MCF 10A (cell line): Measurements from ENCODE around the gene CYP17A1. TPM values are rescaled to one million over a fixed set of nuclear protein-coding genes. Genes with fewer than 3 reads are reported as not detected.

Experiments
- BruUV-seq: library from RNA; stranded (reverse); fragments of 400-500 nt; replicated peaks from 2 replicates; lab custom pipeline; 2021; lab: Mats Ljungman, UMichigan
- CTCF ChIA-PET: fragments of 300-600 bp; sonication (Branson Sonifier 250); formaldehyde crosslinking; extraction: SDS; loops from one replicate; lab custom pipeline; 2021; ENCODE audit warnings: antibody characterized with exemption, inconsistent platforms; lab: Yijun Ruan, JAX
- POLR2A ChIA-PET: fragments of 300-600, 350-650 bp; sonication (Branson Sonifier 250); formaldehyde crosslinking; extraction: SDS; loops from one replicate; lab custom pipeline; 2020; ENCODE audit warnings: antibody characterized with exemption, inconsistent platforms; lab: Yijun Ruan, JAX
- DNase-seq: peaks from one replicate; pipeline ENCODE4 v3.0.0-alpha.2; 2018; ENCODE audit not compliant: unreplicated experiment
- H3K27ac Mint-ChIP-seq: one replicate; pipeline ENCODE4 v1.8.0; 2022; ENCODE audit warnings: mild to moderate bottlenecking, low read depth, mixed read lengths; ENCODE audit not compliant: unreplicated experiment
- H3K27me3 Mint-ChIP-seq: one replicate; pipeline ENCODE4 v1.8.0; 2022; ENCODE audit warnings: mixed read lengths; ENCODE audit not compliant: insufficient read depth, unreplicated experiment
- H3K36me3 Mint-ChIP-seq: one replicate; pipeline ENCODE4 v1.8.0; 2022; ENCODE audit warnings: mild to moderate bottlenecking, moderate library complexity, mixed read lengths; ENCODE audit not compliant: insufficient read depth, unreplicated experiment
- H3K4me1 Mint-ChIP-seq: one replicate; pipeline ENCODE4 v1.8.0; 2022; ENCODE audit warnings: mixed read lengths; ENCODE audit not compliant: insufficient read depth, unreplicated experiment
- H3K4me3 Mint-ChIP-seq: one replicate; pipeline ENCODE4 v1.8.0; 2022; ENCODE audit warnings: mild to moderate bottlenecking, moderate library complexity, mixed read lengths; ENCODE audit not compliant: unreplicated experiment
- H3K9me3 Mint-ChIP-seq: one replicate; pipeline ENCODE4 v1.8.0; 2022; ENCODE audit warnings: mixed read lengths; ENCODE audit not compliant: unreplicated experiment
- CTCF ChIP-seq: fragments of 200-600 bp; IDR thresholded peaks from one replicate; pipeline ENCODE4 v1.8.0; 2022; ENCODE audit warnings: antibody characterized with exemption, mild to moderate bottlenecking; ENCODE audit not compliant: unreplicated experiment
- intact Hi-C: fragments of 100-400 bp; cut with micrococcal nuclease; formaldehyde crosslinking; loops from 2 replicates; pipeline ENCODE4 v1.14.1; 2022
- total RNA-seq: library from RNA; stranded (reverse); gene quantifications from 2 replicates; pipeline ENCODE4 v1.2.3, GENCODE V29; 2022

Gene CYP17A1
- total RNA-seq, 1 experiment from 2014 or later: not detected

- no peak for TF ChIP-seq CTCF
- peaks cover 4% of the 10 kb centered on the region for H3K36me3 Mint-ChIP-seq
- no peak for DNase-seq
- no TSS peak for BruUV-seq
- H3K4me1 Mint-ChIP-seq: peaks cover 30% of the 10 kb centered on the region
- CTCF ChIA-PET: interaction anchor here (0.5 to 7.2 kb wide), 3 partner anchors 32 to 301 kb away, joined by 3 to 50 read pairs (median 6); no protein-coding TSS in a partner anchor
- H3K27ac Mint-ChIP-seq: peak overlapping the region; percentile 35
- POLR2A ChIA-PET: interaction anchor here (0.7 to 8.7 kb wide), 4 partner anchors 9 to 112 kb away, joined by 3 to 100 read pairs (median 12); partner anchors contain the start of gene WBP1L
- intact Hi-C loops: no loop called here
- H3K27me3 Mint-ChIP-seq: no peaks in the 10 kb centered on the region
- H3K9me3 Mint-ChIP-seq: no peaks in the 10 kb centered on the region
- H3K4me3 Mint-ChIP-seq: peak overlapping the region; percentile 35
Measured at GRCh38 chr10:102785818-102786217, 51.4 kb downstream of the CYP17A1 start.

GRCh38 chr10:102783568-102783967 is 53.6 kb downstream of the CYP17A1 start:
- intact Hi-C loops: loop anchor here (2.0 to 5.0 kb wide), 2 partner anchors 31 to 41 kb away; partner anchors contain the start of gene WBP1L
- Mint-ChIP-seq H3K27ac (peak overlapping the region; percentile 89), H3K4me1 (peaks cover 41% of the 10 kb centered on the region), H3K4me3 (peak overlapping the region; percentile 64), H3K9me3 (no peaks in the 10 kb centered on the region), H3K36me3 (peaks cover 19% of the 10 kb centered on the region), H3K27me3 (no peaks in the 10 kb centered on the region)
- no peak for TF ChIP-seq CTCF
- POLR2A ChIA-PET: interaction anchor here (0.7 to 11.0 kb wide), 11 partner anchors 13 to 142 kb away, joined by 3 to 120 read pairs (median 5); partner anchors contain the start of gene WBP1L
- peak; percentile 47 for DNase-seq
- CTCF ChIA-PET: interaction anchor here (0.6 to 7.2 kb wide), 5 partner anchors 9 to 1031 kb away, joined by 3 to 50 read pairs (median 3); no protein-coding TSS in a partner anchor
- BruUV-seq: no TSS peak

- POLR2A ChIA-PET: interaction anchor here (0.7 to 11.0 kb wide), 14 partner anchors 12 to 141 kb away, joined by 3 to 120 read pairs (median 5); partner anchors contain the start of genes ARL3, SFXN2 and WBP1L
Measured at GRCh38 chr10:102782673-102783551, 54.3 kb downstream of the CYP17A1 start.

More at GRCh38 chr10:102782673-102783551, 54.3 kb downstream of the CYP17A1 start:
- peak; percentile 96 for DNase-seq
- intact Hi-C loops: loop anchor here (2.0 to 5.0 kb wide), 2 partner anchors 30 to 41 kb away; partner anchors contain the start of gene WBP1L
- TF ChIP-seq CTCF: no peak
- H3K4me1 Mint-ChIP-seq: peaks cover 47% of the 10 kb centered on the region
- peaks cover 19% of the 10 kb centered on the region for H3K36me3 Mint-ChIP-seq
- H3K4me3 Mint-ChIP-seq: peak overlapping the region; percentile 64
- CTCF ChIA-PET: interaction anchor here (0.6 to 7.2 kb wide), 4 partner anchors 8 to 1032 kb away, joined by 3 to 50 read pairs (median 3); no protein-coding TSS in a partner anchor
- peak overlapping the region; percentile 89 for H3K27ac Mint-ChIP-seq
- BruUV-seq: TSS peak; percentile 28
- no peaks in the 10 kb centered on the region for H3K27me3 Mint-ChIP-seq
- no peaks in the 10 kb centered on the region for H3K9me3 Mint-ChIP-seq
